Measurements from ENCODE around the gene TM2D3. TPM values are rescaled to one million over a fixed set of nuclear protein-coding genes. Genes with fewer than 3 reads are reported as not detected.
A peak's percentile ranks its signal among the peaks of the same experiment; 100 is the strongest.

The TM2D3 gene, protein sequence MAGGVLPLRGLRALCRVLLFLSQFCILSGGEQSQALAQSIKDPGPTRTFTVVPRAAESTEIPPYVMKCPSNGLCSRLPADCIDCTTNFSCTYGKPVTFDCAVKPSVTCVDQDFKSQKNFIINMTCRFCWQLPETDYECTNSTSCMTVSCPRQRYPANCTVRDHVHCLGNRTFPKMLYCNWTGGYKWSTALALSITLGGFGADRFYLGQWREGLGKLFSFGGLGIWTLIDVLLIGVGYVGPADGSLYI
- 10 to 100 TPM; 39.2 to 46.8 TPM for total RNA-seq
- long read RNA-seq, transcript TM2D3-202 (5 exons, 1,329 nt) = major isoform, 21 of 28 reads
- long read RNA-seq, partial matches to known transcripts = 1 of 28 reads
- long read RNA-seq, other reads (novel, unspliced or antisense) = 2 of 28 reads

- DNase-seq (peak; percentile 96), ATAC-seq (peak; percentile 97)
- intact Hi-C loops (cut with DNase I) = loop anchor here in 1 of 2 donors (5.0 kb wide), 1 partner anchor 355 kb away; the partner anchor contains the start of gene SNRPA1
Observed at GRCh38 chr15:101652098-101652785, at the start of gene TM2D3. Gene TM2D3, minus strand, starts transcription at chr15:101652381. Its CDS starts 20 bp downstream, at chr15:101652361.

- DNase-seq (no peak), ATAC-seq (no peak)
- intact Hi-C loops (cut with DNase I) = no loop called here
Observed at GRCh38 chr15:101698314-101698713, 46.1 kb upstream of the TM2D3 start.

- intact Hi-C loops (cut with DNase I) = no loop called here
- ATAC-seq = no peak
- DNase-seq = no peak
Observed at GRCh38 chr15:101697488-101697887, 45.3 kb upstream of the TM2D3 start.

DNA sequence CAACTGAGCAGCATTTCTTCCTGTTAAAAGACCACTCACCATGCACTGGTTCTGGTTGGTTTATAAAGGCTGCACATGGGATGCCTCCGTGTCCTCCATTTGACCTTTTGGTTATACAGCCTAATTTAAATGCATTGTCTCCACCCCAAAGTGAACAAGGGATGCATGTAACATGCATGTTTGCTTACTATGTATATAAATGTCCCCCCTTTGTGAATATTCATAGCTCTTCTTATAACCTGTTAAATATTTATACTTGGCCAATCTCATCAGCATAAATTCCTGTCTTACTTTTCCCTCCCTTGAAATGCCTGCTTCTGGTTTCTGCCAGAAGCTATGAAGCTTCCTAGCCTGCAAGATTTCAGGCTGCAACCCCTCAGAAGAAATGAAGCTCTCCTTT lies 44.6 kb upstream of the TM2D3 start:
- no peak for ATAC-seq
- intact Hi-C loops (cut with DNase I) = no loop called here
- DNase-seq = no peak

GRCh38 chr15:101694261-101694660 lies 42.1 kb upstream of the TM2D3 start:
- ATAC-seq (no peak), DNase-seq (no peak)
- intact Hi-C loops (cut with DNase I) = no loop called here

GRCh38 chr15:101692801-101693598 lies 40.8 kb upstream of the TM2D3 start:
- ATAC-seq (no peak), DNase-seq (no peak)
- intact Hi-C loops (cut with DNase I) = no loop called here

GRCh38 chr15:101689901-101690300 lies 37.7 kb upstream of the TM2D3 start:
- peak in 1 of 2 donors; percentile 35 for ATAC-seq

DNA sequence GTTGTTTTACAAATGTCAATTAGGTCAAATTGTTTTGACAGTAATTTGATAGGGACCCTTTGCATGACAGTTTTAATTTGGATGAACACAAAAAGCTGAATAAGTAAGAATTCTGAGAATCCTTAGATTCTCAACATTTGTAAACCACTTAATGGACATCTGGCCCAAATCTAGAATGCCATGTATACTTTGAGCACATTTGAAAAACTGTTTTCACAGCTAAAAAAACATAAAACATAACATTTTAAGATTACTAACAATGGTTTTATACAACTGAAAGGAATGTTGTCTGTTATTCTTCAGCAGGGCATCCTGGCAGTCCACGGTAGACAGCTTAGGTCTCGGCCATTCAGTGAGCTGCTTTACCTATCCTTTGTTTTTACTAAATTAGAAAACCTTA lies 34.5 kb upstream of the TM2D3 start:
- intact Hi-C loops (cut with DNase I) = no loop called here
- ATAC-seq (no peak), DNase-seq (no peak)

More at GRCh38 chr15:101689901-101690300, 37.7 kb upstream of the TM2D3 start:
- intact Hi-C loops (cut with DNase I) = no loop called here
- DNase-seq = no peak

GRCh38 chr15:101684877-101685276 lies 32.7 kb upstream of the TM2D3 start:
- intact Hi-C loops (cut with DNase I) = no loop called here
- DNase-seq (no peak), ATAC-seq (no peak)

- DNase-seq (no peak), ATAC-seq (peak; percentile 80 to 91)
- intact Hi-C loops (cut with DNase I) = no loop called here
Observed at GRCh38 chr15:101684384-101684783, 32.2 kb upstream of the TM2D3 start.

- intact Hi-C loops (cut with DNase I) = no loop called here
- DNase-seq (no peak), ATAC-seq (no peak)
Observed at GRCh38 chr15:101679806-101680205, 27.6 kb upstream of the TM2D3 start.

GRCh38 chr15:101676921-101677329 lies 24.7 kb upstream of the TM2D3 start:
- DNase-seq = no peak
- ATAC-seq = no peak
- intact Hi-C loops (cut with DNase I) = no loop called here

- ATAC-seq (no peak), DNase-seq (no peak)
- intact Hi-C loops (cut with DNase I) = no loop called here
Observed at GRCh38 chr15:101675796-101676582, 23.8 kb upstream of the TM2D3 start.

DNA sequence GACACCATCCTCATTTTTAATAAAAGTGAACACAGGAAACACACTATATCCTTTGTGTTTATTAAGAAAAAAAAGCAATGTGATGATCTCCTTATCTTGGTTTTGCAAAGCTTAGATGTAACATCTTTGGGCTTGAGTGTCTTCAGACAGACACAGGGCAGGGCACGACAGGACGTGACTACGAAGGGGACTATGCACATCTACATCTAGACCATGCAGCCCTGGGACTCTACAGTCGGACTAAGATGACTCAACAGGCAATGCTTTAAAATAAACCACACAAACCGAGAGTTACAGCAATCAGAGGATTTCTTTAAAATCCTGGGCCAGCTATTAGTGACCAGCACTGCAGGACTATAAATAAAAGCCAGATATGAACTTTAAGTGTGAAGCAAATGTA lies 22.8 kb upstream of the TM2D3 start:
- ATAC-seq (no peak), DNase-seq (no peak)
- intact Hi-C loops (cut with DNase I) = no loop called here

GRCh38 chr15:101672298-101672697 lies 20.1 kb upstream of the TM2D3 start:
- ATAC-seq (peak; percentile 53 to 69), DNase-seq (peak; percentile 23)
- intact Hi-C loops (cut with DNase I) = no loop called here

- DNase-seq (no peak), ATAC-seq (no peak)
- intact Hi-C loops (cut with DNase I) = no loop called here
Observed at GRCh38 chr15:101669744-101670143, 17.6 kb upstream of the TM2D3 start.

GRCh38 chr15:101667881-101668280 lies 15.7 kb upstream of the TM2D3 start:
- ATAC-seq = no peak
- DNase-seq = no peak
- intact Hi-C loops (cut with DNase I) = no loop called here

- intact Hi-C loops (cut with DNase I) = no loop called here
- DNase-seq = no peak
- ATAC-seq = peak in 1 of 2 donors; percentile 55
Observed at GRCh38 chr15:101664303-101664913, 12.2 kb upstream of the TM2D3 start.

- intact Hi-C loops (cut with DNase I) = no loop called here
- no peak for ATAC-seq
- DNase-seq = no peak
Observed at GRCh38 chr15:101662203-101662602, 10.0 kb upstream of the TM2D3 start.
